Activated naive CD4-positive, alpha-beta T cell treated with anti-CD3 and anti-CD28 coated beads, Interleukin-2, amount 50 U/mL, for 16 hours (primary cell): ENCODE data around the gene STXBP1.
A peak's percentile ranks its signal among the peaks of the same experiment; 100 is the strongest.

Experiments used
- DNase-seq: peaks from one replicate; pipeline ENCODE4 v3.0.0-alpha.2; 2020

The STXBP1 gene

GRCh38 chr9:127694890-127695720 lies 83.0 kb downstream of the STXBP1 start:
- no peak for DNase-seq

GRCh38 chr9:127697575-127697974 lies 85.5 kb downstream of the STXBP1 start:
- DNase-seq = no peak

DNA sequence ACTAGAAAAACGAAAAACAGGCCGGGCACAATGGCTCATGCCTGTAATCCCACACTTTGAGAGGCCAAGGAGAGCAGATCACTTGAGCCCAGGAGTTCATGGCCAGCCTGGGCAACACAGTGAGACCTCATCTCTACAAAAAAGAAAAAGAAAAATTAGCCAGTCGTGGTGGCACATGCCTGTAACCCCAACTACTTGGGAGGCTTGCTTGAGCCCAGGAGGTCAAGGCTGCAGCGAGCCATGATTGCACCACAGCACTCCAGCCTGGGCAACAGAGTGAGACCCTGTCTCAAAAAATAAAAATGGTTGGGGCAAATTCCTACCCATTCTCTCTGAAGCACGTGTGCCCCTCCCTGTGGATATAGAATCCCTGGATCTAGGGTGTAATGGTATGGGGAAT lies 86.3 kb downstream of the STXBP1 start:
- DNase-seq = no peak

DNA sequence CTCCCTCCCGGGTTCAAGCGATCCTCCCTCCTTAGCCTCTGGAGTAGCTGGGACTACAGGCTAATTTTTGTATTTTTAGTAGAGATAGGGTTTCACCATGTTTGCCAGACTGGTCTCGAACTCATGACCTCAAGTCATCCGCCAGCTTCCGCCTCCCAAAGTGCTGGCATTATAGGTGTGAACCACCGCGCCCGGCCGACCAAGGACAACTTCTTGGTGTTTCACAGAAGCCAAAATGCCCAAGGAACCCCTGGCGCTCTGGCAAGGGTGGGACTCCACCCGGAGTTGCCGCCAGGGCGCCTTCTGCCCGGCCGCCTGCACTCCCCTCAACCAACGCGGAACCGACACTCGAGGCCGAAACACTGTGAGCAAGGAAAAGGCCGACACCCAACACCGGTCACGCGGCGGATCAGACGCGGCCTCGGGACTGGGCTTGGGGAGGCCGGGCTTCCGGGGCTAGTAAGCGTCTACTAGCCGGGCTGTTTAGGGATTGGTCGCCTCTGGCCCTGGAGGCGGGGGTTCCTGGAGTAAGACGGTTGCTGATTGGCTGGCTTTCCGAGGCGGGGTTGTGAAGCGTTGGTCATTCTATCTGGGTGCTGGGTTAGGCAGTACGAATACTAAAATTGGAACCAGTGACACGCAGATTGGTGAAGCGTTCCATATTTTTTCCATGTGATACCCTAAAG lies 87.1 kb downstream of the STXBP1 start:
- peak; percentile 86 for DNase-seq

GRCh38 chr9:127700140-127700539 lies 88.1 kb downstream of the STXBP1 start:
- no peak for DNase-seq

DNA sequence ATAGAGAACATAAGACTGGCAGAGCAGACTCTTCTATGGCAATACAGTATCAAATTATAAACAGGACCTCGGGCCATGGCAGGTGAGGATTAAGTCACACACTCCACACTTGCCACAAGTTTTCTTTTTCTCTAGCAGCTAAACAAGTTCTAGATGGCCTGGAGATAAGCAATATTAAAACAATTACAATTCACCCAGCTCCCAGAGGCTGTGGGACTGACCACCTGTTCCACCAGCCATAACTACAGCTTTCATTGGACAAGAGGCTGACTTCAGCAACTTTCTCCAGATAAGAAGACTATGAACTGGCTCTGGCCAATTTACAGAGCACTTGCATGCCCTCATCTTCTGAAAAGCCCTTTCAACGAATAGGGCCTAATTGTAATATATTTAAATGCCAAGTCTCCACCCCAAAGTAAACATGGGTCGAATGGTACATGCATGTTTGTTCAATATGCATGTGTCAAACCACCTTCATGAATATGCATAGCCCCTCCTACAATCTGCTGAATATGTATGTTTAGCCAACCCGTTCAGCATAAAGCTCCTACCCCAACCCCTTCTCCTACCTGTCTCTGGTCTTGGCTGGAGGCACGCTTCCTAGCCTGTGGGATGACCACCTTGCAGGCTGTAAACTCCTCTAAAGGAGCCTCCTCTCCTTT lies 88.6 kb downstream of the STXBP1 start:
- DNase-seq = no peak

DNA sequence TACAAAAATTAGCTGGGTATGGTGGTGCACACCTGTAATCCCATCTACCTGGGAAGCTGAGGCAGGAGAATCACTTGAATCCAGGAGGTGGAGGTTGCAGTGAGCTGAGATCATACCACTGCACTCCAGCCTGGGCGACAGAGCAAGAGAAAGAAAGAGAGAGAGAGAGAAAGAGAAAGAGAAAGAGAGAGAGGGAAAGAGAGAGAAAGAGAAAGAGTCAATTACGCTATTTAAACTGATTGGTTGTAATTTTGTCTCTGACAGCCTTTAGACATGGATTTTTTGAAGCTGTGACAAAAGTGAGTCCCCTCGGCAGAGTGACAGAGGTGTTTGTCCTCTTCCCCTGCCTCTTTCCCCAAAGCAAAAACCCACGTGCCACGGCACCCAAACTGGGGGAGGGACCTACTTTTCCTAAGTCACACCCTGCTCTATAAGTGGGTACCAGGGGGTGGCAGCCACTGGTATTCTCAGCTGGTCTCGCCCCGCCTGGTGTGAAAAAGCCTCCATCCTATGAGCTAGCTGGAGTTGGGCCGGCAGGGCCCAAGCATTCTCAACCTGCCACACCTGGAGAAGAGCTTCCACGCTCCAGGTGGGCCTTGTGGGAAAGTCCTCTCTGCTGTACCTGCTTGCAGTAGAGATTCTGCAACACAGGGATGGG lies 91.3 kb downstream of the STXBP1 start:
- DNase-seq = no peak

DNA sequence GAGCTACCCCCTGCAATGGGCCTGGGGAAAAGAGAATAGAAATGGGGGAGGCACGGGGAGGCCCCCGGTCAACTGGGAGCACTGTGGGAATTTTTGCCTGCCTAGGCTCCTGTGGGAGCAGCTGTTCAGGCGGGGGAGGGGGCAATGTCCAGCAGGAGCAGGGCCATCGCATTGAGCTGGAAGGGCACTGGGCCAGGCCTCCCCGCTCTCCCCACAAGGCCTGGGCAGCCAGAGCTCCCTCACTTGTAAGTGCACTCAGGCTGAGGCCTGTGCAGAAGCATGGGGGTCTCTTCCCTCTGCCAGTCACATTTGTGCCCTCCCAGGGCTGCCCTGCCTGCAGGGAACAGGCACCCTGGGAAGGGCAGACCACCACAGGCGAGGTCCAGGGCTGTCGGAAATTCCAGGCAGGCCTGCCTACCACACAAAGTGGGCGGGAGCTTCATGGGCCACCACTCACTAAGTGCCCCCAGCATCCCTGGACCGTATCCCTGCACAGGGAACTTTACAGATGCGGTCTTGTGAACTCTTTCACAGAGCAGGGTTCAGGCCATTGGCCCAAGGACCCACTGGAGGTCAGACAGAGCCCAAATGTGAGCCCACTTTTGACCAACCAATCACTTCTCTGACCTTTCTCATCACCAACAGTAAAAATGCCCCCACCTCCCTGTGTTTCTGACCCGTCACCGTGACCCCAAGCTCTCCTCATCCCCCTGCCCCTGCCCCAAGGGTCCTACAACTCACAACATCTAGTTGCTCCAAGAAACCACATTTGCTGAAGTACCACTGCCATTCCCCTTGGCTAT lies 93.7 kb downstream of the STXBP1 start:
- DNase-seq = no peak

GRCh38 chr9:127706836-127707241 lies 94.8 kb downstream of the STXBP1 start, which contains the start of gene CFAP157:
Gene CFAP157, plus strand, starts transcription at chr9:127706988. Its CDS starts 44 bp downstream, at chr9:127707032.
- no peak for DNase-seq

- DNase-seq = no peak
These were observed 95.7 kb downstream of the STXBP1 start for GRCh38 chr9:127707766-127708165.

DNA sequence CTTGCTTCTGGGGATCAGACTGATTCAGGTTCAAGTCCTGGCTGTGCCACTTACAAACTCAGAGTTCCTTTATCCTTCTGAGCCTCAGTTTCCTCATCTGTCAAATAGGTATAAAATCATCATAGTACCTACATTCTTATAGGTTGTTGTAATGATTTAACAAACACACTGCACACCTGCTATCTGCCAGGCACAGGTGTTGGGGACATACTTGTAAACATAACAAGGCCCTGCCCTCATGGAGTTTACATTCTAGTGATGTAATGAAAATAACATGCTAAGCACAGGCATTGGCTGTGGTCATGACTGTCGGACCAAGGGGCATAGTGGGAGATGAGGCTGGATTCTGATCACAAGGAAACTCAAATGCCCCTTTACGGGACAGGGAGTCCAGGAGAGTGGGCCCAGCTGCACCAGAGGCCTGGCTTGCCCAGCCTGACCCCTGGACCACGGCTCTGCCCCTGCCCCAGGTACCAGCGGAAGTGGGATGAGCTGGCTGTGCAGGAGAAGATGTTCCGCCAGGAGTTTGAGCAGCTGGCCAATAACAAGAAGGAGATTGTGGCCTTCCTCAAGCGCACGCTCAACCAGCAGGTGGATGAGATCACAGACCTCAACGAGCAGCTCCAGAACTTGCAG lies 97.0 kb downstream of the STXBP1 start:
- DNase-seq = no peak

DNA sequence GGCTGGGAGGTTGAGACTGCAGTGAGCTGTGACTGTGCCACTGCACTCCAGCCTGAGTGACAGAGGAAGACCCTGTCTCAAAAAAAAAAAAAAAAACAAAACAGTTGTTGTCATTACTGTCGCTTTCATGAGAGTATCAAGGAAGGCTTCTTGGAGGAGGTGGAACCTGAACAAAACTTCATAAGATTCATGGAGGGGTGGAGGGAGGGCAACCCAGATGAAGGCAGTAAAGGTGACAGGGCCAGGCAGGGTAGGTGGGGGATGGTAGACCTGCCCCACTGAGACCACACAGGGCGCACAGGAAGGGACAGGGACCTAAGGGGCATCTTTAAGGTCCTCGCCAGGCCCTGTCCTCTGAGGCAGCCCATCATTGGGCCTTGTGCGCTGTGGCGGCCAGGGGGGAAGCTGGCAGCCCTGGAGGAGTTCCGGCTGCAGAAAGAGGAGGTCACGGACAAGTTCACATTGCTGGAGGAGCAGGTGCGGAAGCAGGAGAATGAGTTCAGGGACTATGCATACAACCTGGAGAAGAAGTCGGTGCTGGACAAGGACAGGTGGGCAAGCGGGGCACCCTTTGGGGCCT lies 98.2 kb downstream of the STXBP1 start:
- no peak for DNase-seq

DNA sequence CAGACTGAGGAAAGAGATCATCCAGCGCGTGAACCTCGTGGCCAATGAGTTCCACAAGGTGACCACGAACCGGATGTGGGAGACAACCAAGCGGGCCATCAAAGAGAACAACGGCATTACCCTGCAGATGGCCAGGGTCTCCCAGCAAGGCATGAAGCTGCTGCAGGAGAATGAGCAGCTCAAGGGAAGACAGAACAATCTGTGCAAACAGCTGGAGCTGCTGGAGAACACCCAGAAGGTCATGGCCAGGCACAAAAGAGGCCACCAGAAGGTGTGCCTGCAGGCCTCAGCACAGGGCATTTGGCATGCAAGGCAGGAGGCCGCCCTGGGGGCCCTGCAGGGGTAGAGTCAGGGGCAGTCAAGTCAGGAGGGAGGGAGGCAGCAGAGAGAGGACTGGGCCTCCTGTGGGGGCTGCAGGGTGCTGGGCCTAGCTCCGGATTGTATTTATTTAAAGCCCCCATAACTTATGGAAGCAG lies 99.2 kb downstream of the STXBP1 start:
- no peak for DNase-seq

- DNase-seq = no peak
These were observed 99.8 kb downstream of the STXBP1 start for GRCh38 chr9:127711831-127712274.

- DNase-seq = no peak
These were observed 100.3 kb downstream of the STXBP1 start for GRCh38 chr9:127712371-127712770.

GRCh38 chr9:127712867-127713266 lies 100.8 kb downstream of the STXBP1 start:
- DNase-seq = no peak

DNA sequence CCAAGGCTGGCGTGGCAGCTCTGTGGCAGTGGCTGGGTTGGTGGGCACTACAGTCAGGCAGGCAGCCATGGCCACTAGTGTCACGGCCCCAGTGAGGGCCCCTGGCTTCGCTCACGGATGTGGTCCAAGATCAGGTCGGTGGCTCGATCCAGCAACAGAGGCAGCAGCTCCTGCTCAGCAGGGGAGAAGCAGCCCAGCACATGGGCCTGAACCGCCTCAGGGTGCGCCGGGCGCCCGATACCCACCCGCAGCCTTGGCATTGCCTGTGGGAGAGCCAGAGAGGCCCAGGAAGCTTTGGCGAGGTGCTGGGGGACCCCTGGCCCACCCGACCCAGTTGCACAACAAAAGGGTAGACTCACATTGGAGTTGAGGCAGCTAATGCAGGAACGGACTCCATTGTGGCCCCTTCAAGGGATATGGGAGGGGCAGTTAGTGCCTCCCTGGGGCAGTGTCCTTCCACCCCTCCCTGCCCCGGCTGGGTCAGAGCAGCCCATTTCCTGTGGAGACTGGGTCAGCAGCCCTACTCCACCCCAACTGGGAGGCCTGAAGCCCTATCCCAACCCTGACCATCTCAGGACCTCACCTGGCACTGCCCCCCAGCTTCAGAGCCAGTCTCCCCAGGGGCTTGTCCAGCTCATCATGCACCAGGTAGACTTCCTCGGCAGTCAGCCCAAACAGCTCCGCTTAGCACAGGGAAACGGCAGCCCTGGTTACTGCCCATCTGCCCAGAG lies 102.1 kb downstream of the STXBP1 start:
- DNase-seq = no peak

- DNase-seq = no peak
These were observed 102.9 kb downstream of the STXBP1 start for GRCh38 chr9:127714951-127715469.

- peak; percentile 97 for DNase-seq
These were observed 103.6 kb downstream of the STXBP1 start, which contains the start of the genes PTRH1 and TTC16 for GRCh38 chr9:127715470-127716337. Gene PTRH1, minus strand, starts transcription at chr9:127715663. Its CDS starts 24 bp downstream, at chr9:127715639. Gene TTC16, plus strand, starts transcription at chr9:127716079. Its CDS starts 67 bp downstream, at chr9:127716146.
